22Rv1 (cell line): ENCODE data around the gene TRIM33.

ENCODE experiments used
- CTCF ChIP-seq: fragments of 450-650 bp; IDR thresholded peaks from 2 replicates; pipeline ENCODE4 v1.5.1; 2017; ENCODE audit warnings: mild to moderate bottlenecking
- ZFX ChIP-seq: fragments of 450-650 bp; IDR thresholded peaks from 2 replicates; pipeline ENCODE4 v1.6.1; 2017; ENCODE audit warnings: antibody characterized with exemption, borderline replicate concordance

GRCh38 chr1:114509596-114510273 is 1.3 kb downstream of the TRIM33 start:
- TF ChIP-seq CTCF (no peak), ZFX (no peak)
